Psoas muscle (tissue), 8 donors: ENCODE data around the gene BIRC6. TPM values are rescaled to one million over a fixed set of nuclear protein-coding genes. Genes with fewer than 3 reads are reported as not detected.

ENCODE experiments used
- ATAC-seq, 4 donors: fragments of 200-7000 bp; cut with Tn5 transposase; one replicate each; pipeline ENCODE4 v1.9.1; 2020; ENCODE audit warnings: moderate library complexity in 3 of 4, mild to moderate bottlenecking in 2 of 4
- DNase-seq, 2 donors: peaks; one replicate each; pipeline ENCODE4 v3.0.0-alpha.2; 2020
- H3K27ac ChIP-seq: fragments of 200-600 bp; one replicate; pipeline ENCODE4 v1.8.0; 2022
- H3K27me3 ChIP-seq, 3 donors: fragments of 200-600 bp in 1 of 3; one replicate each; pipeline versions ENCODE4 v1.6.1 to v1.8.0; 2013 to 2022; ENCODE audit warnings: low read length in 2 of 3, mild to moderate bottlenecking in 2 of 3, moderate library complexity in 1 of 3; ENCODE audit not compliant: insufficient read depth in 3 of 3
- H3K36me3 ChIP-seq, 2 donors: fragments of 200-600 bp in 1 of 2; one replicate each; pipeline versions ENCODE4 v1.6.1 to v1.8.0; 2013 to 2022; ENCODE audit warnings: low read depth in 1 of 2, mild to moderate bottlenecking in 1 of 2, moderate library complexity in 1 of 2; ENCODE audit not compliant: insufficient read depth in 1 of 2
- H3K4me1 ChIP-seq: fragments of 200-600 bp; one replicate; pipeline ENCODE4 v1.8.0; 2022
- H3K4me3 ChIP-seq: fragments of 200-600 bp; one replicate; pipeline ENCODE4 v1.8.0; 2022; ENCODE audit warnings: mild to moderate bottlenecking
- H3K9me3 ChIP-seq: fragments of 200-600 bp; one replicate; pipeline ENCODE4 v1.8.0; 2022
- WGBS, 3 donors: extraction: QIAGEN DNeasy Blood & Tissue Kit; methylation state at CpG; one replicate each; pipeline versions ENCODE4 v1.1.6 to v1.1.7; 2013; 5-methylcytosine and 5-hydroxymethylcytosine counted together
- intact Hi-C, 2 donors: fragments of 100-400 bp; cut with DNase I; formaldehyde crosslinking; loops; one replicate each; pipeline versions ENCODE4 v1.11.0 to v1.14.2; 2022
- polyA plus RNA-seq, 3 donors: library from polyadenylated mRNA; stranded (reverse); fragments of 200-250 nt; gene quantifications; one replicate each; pipeline ENCODE4 v1.2.3, GENCODE V29; 2013
- total RNA-seq, 4 donors: library from RNA; stranded (reverse); fragmentation: NEBNext Ultra II Directional in 2 of 4; extraction: Animal tissue kit (Norgen Biotek cat#: 25700) in 2 of 4; gene quantifications; one replicate each; pipeline versions ENCODE4 v1.2.1 to v1.2.4, GENCODE V29; 2021 to 2023
- TF ChIP-seq, protein P1 (sequence below): fragments of 200-600 bp; IDR thresholded peaks from one replicate; pipeline ENCODE4 v1.8.0; 2022; ENCODE audit warnings: antibody characterized with exemption
- donor health status: healthy with polysubstance abuse.
- donor health status: DM: no; HTN: no; CAD: no; lungs with moderate emphysema.
- donor health status: Bipolar disorder and iron deficiency.
- donor health status: healthy.
- donor health status: DM: yes; HTN: yes; CAD: no.
- donor health status: DM: no; HTN: no; CAD: no.
- donor health status: DM: no; HTN: no; CAD: no.
- donor health status: DM: yes; HTN: yes; CAD: no.

Gene BIRC6
- total and polyA plus RNA-seq, 7 donors: 11.1 to 66.7 (median 38.1) TPM

DNA sequence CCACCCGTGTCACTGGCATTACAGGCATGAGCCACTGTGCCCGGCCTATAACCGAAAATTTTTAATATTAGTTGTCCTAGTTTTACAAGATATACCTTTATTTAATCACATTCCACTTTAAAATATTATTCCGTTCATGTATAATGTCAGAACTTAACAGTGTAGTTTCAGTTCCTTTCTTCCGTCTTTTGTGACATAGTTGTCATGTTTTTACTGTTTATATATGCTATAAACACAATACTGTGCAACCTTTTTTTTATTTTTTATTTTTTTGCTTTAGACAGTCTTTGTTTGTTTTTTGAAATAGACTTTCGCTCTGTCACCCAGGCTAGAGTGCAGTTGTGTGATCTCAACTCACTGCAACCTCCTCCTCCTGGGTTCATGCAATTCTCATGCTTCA, 141.5 kb downstream of the BIRC6 start:
- no peak overlapping the region for H3K4me3 ChIP-seq
- ATAC-seq (no peak), DNase-seq (no peak)
- no peaks in the 10 kb centered on the region for H3K9me3 ChIP-seq
- WGBS, 3 donors: 93 to 96% (median 95%) methylated on average over 6 of the region's 6 CpGs
- no peaks in the 10 kb centered on the region for H3K4me1 ChIP-seq
- H3K36me3 ChIP-seq: peaks cover 0 to 80% of the 10 kb centered on the region in 2 donors
- no peak overlapping the region for H3K27ac ChIP-seq
- H3K27me3 ChIP-seq: no peaks in the 10 kb centered on the region
- intact Hi-C loops: no loop called here
- TF ChIP-seq, protein P1, sequence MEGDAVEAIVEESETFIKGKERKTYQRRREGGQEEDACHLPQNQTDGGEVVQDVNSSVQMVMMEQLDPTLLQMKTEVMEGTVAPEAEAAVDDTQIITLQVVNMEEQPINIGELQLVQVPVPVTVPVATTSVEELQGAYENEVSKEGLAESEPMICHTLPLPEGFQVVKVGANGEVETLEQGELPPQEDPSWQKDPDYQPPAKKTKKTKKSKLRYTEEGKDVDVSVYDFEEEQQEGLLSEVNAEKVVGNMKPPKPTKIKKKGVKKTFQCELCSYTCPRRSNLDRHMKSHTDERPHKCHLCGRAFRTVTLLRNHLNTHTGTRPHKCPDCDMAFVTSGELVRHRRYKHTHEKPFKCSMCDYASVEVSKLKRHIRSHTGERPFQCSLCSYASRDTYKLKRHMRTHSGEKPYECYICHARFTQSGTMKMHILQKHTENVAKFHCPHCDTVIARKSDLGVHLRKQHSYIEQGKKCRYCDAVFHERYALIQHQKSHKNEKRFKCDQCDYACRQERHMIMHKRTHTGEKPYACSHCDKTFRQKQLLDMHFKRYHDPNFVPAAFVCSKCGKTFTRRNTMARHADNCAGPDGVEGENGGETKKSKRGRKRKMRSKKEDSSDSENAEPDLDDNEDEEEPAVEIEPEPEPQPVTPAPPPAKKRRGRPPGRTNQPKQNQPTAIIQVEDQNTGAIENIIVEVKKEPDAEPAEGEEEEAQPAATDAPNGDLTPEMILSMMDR: no peak

DNA sequence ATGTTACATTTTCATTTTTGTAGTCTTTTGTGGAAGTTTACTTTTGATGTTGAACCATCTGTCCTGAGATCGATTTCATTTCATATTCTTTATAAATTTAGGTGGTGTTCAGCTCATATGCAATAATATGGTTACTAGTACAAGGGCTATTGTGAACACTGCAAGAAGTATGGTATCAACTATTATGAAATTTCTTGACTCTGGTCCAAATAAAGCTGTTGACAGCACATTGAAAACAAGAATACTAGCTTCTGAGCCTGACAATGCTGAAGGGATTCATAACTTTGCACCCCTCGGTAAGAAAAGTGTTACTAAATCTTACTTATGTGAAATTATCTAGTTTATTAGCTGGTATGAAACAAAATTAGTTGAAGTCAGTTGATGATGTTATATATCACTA, 146.1 kb downstream of the BIRC6 start:
- Histone ChIP-seq H3K36me3 (peaks cover 0 to 78% of the 10 kb centered on the region in 2 donors), H3K27me3 (no peaks in the 10 kb centered on the region), H3K9me3 (no peaks in the 10 kb centered on the region), H3K4me3 (no peak overlapping the region), H3K4me1 (no peaks in the 10 kb centered on the region), H3K27ac (no peak overlapping the region)
- TF ChIP-seq, protein P1: no peak
- intact Hi-C loops: no loop called here
- DNase-seq (no peak), ATAC-seq (peak in 1 of 4 donors; percentile 42)
- WGBS, 3 donors: 81 to 93% (median 89%) methylated on average over 2 of the region's 2 CpGs

DNA sequence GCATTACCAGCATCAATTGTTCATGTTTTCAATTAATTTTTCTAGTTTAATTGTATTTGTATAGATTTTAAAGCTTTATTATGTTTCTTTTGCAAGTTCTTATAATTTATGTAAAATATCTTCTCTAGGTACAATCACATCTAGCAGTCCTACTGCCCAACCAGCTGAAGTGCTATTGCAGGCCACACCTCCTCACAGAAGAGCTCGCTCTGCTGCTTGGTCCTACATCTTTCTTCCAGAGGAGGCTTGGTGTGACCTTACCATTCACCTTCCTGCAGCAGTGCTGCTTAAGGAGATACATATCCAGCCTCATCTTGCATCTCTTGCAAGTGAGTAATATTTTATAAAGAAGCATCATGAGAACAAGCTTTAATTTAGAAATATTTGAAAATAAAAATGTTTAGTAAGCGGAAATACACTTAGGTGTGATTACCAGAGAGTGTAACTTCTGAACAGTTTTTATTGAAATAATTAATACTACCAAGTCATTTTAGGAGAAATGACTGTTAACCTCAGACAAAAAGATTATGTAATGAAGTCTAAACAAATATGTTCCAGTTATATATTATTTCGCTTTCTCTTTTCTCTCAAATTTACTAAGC, 148.2 kb downstream of the BIRC6 start:
- TF ChIP-seq, protein P1: no peak
- intact Hi-C loops: no loop called here
- Histone ChIP-seq H3K4me1 (no peaks in the 10 kb centered on the region), H3K4me3 (no peak overlapping the region), H3K27me3 (no peaks in the 10 kb centered on the region), H3K36me3 (peaks cover 0 to 91% of the 10 kb centered on the region in 2 donors), H3K9me3 (no peaks in the 10 kb centered on the region), H3K27ac (no peak overlapping the region)
- 94 to 99% (median 95%) methylated on average over 3 of the region's 3 CpGs for WGBS, 3 donors
- no peak for DNase-seq
- no peak for ATAC-seq

DNA sequence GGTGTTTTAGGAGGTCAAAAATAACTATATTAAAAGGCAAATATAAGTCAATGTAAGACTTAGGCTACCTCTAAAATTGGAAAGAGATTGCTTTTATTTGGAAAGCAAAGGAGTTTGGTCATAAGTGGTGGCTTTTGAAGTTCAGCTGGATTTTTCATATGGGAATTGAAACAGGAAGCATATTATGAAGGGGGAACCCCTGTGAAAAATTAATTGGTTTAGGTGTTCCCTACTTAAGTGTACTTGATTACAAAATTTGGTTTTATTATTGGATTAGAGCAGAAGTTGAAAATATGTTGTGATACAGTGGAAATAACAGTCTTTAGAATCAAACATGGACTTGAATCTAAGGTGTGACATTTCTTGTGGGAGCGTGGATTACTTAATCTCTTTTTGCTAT, 149.6 kb downstream of the BIRC6 start:
- intact Hi-C loops: no loop called here
- Histone ChIP-seq H3K4me3 (no peak overlapping the region), H3K4me1 (no peaks in the 10 kb centered on the region), H3K27me3 (no peaks in the 10 kb centered on the region), H3K36me3 (peaks cover 2 to 89% of the 10 kb centered on the region in 2 donors), H3K9me3 (no peaks in the 10 kb centered on the region), H3K27ac (no peak overlapping the region)
- TF ChIP-seq, protein P1: no peak
- DNase-seq (no peak), ATAC-seq (no peak)
- WGBS, 3 donors: 96 to 100% (median 100%) methylated on average over 1 of the region's 1 CpG

DNA sequence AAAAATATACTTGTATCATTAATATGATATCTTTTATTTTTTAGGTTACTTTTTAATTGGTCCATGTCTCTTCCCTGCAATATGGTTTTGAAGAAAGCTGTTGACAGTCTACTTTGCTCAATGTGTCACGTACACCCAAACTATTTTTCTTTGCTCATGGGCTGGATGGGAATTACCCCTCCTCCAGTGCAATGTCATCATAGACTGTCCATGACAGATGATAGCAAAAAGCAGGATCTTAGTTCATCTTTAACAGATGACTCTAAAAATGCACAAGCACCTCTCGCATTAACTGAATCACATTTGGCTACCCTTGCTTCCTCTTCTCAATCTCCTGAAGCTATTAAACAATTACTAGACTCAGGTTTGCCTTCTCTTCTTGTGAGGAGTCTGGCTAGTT, 158.1 kb downstream of the BIRC6 start:
- peaks cover 6 to 92% of the 10 kb centered on the region in 2 donors for H3K36me3 ChIP-seq
- no peak for ATAC-seq

More for the DNA sequence above, 158.1 kb downstream of the BIRC6 start:
- Histone ChIP-seq H3K4me3 (no peak overlapping the region), H3K27ac (no peak overlapping the region), H3K27me3 (no peaks in the 10 kb centered on the region), H3K9me3 (no peaks in the 10 kb centered on the region), H3K4me1 (no peaks in the 10 kb centered on the region)
- intact Hi-C loops: no loop called here
- TF ChIP-seq, protein P1: no peak
- DNase-seq: no peak
- 91 to 97% (median 95%) methylated on average over 2 of the region's 2 CpGs for WGBS, 3 donors
